Panc1 (cell line): ENCODE data around the gene CRELD2. TPM values are rescaled to one million over a fixed set of nuclear protein-coding genes. Genes with fewer than 3 reads are reported as not detected.
A peak's percentile ranks its signal among the peaks of the same experiment; 100 is the strongest.

Source experiments
- ATAC-seq: fragments of 200-7000 bp; cut with Tn5 transposase; 2 replicates; pipeline ENCODE4 v1.9.1; 2020; ENCODE audit warnings: mild to moderate bottlenecking, moderate library complexity
- BruUV-seq: library from RNA; stranded (reverse); fragments of 400-500 nt; replicated peaks from 2 replicates; lab custom pipeline; 2021; lab: Mats Ljungman, UMichigan
- CTCF ChIA-PET: fragments of 300-600 bp; sonication (Branson Sonifier 250); formaldehyde crosslinking; loops from one replicate; lab custom pipeline; 2022; ENCODE audit warnings: antibody characterized with exemption; lab: Charles Lee
- POLR2A ChIA-PET: fragments of 300-600 bp; sonication (Branson Sonifier 250); formaldehyde crosslinking; loops from one replicate; lab custom pipeline; 2022; ENCODE audit warnings: antibody characterized with exemption; lab: Charles Lee
- DNase-seq: peaks from one replicate; pipeline ENCODE4 v3.0.0-alpha.2; 2010; ENCODE audit warnings: low read depth, low spot score
- H3K27ac ChIP-seq: 2 replicates; pipeline ENCODE4 v1.5.1; 2011; ENCODE audit warnings: mild to moderate bottlenecking, low read length, inconsistent platforms
- H3K27me3 ChIP-seq: fragments of 200-500 bp; sonication (Bioruptor generic); 2 replicates; pipeline ENCODE4 v1.6.0; 2014; ENCODE audit warnings: low read length, inconsistent platforms; ENCODE audit not compliant: control insufficient read depth, insufficient read depth
- H3K36me3 ChIP-seq: fragments of 200-500 bp; sonication (Bioruptor generic); 2 replicates; pipeline ENCODE4 v1.5.1; 2014; ENCODE audit warnings: inconsistent platforms, mild to moderate bottlenecking, low read length, moderate library complexity; ENCODE audit not compliant: control insufficient read depth, insufficient read depth
- H3K4me1 ChIP-seq: 2 replicates; pipeline ENCODE4 v1.5.1; 2011; ENCODE audit warnings: inconsistent platforms, mild to moderate bottlenecking, low read length, moderate library complexity; ENCODE audit not compliant: control insufficient read depth, insufficient read depth
- H3K4me3 ChIP-seq, 2 experiments: 2 replicates each; pipeline ENCODE4 v1.5.1; 2011 to 2012; ENCODE audit warnings: low read depth in 2 of 2, low read length in 2 of 2, mild to moderate bottlenecking in 2 of 2, inconsistent platforms in 1 of 2, moderate library complexity in 1 of 2
- H3K9me3 ChIP-seq: fragments of 200-500 bp; sonication (Bioruptor generic); 2 replicates; pipeline ENCODE4 v1.5.1; 2014; ENCODE audit warnings: low read depth, mild to moderate bottlenecking, inconsistent platforms, low read length, moderate library complexity; ENCODE audit not compliant: control insufficient read depth, insufficient read depth
- POLR2AphosphoS5 ChIP-seq: IDR thresholded peaks from 2 replicates; pipeline ENCODE4 v1.6.1; 2012; ENCODE audit warnings: mild to moderate bottlenecking, low read depth, low read length, moderate library complexity
- SIN3A ChIP-seq: IDR thresholded peaks from 2 replicates; pipeline ENCODE4 v1.6.1; 2012; ENCODE audit warnings: low read depth, mild to moderate bottlenecking, low read length, moderate library complexity, borderline replicate concordance; ENCODE audit not compliant: insufficient read depth
- TCF7L2 ChIP-seq: IDR thresholded peaks from 2 replicates; pipeline ENCODE4 v1.6.1; 2011; ENCODE audit warnings: mild to moderate bottlenecking, low read depth, low read length, inconsistent platforms
- in situ Hi-C: cut with HindIII; loops from 2 replicates; pipeline ENCODE4 v1.10.0; 2016; ENCODE audit warnings: low sequenced_read_pairs, low pct_unique_long_range_greater_than_20kb
- intact Hi-C: fragments of 100-400 bp; cut with micrococcal nuclease; formaldehyde crosslinking; loops from one replicate; pipeline ENCODE4 v1.10.0; 2022; ENCODE audit not compliant: unreplicated experiment
- total RNA-seq: library from RNA; stranded (reverse); gene quantifications from one replicate; pipeline ENCODE4 v1.2.1, GENCODE V29; 2021; ENCODE audit not compliant: unreplicated experiment
- TF ChIP-seq, protein P1 (sequence below), 2 experiments: IDR thresholded peaks; 2 replicates each; pipeline ENCODE4 v1.6.1; 2011 to 2012; ENCODE audit warnings: low read depth in 2 of 2, control low read depth in 1 of 2, low read length in 1 of 2, mild to moderate bottlenecking in 1 of 2, moderate library complexity in 1 of 2; ENCODE audit not compliant: insufficient read depth in 1 of 2
- TF ChIP-seq, protein P2 (sequence below): fragments of 450-650 bp; IDR thresholded peaks from 2 replicates; pipeline ENCODE4 v1.5.1; 2017; ENCODE audit warnings: mild to moderate bottlenecking

Gene CRELD2
- total RNA-seq, 1 experiment from 2014 or later = 59.7 TPM

DNA sequence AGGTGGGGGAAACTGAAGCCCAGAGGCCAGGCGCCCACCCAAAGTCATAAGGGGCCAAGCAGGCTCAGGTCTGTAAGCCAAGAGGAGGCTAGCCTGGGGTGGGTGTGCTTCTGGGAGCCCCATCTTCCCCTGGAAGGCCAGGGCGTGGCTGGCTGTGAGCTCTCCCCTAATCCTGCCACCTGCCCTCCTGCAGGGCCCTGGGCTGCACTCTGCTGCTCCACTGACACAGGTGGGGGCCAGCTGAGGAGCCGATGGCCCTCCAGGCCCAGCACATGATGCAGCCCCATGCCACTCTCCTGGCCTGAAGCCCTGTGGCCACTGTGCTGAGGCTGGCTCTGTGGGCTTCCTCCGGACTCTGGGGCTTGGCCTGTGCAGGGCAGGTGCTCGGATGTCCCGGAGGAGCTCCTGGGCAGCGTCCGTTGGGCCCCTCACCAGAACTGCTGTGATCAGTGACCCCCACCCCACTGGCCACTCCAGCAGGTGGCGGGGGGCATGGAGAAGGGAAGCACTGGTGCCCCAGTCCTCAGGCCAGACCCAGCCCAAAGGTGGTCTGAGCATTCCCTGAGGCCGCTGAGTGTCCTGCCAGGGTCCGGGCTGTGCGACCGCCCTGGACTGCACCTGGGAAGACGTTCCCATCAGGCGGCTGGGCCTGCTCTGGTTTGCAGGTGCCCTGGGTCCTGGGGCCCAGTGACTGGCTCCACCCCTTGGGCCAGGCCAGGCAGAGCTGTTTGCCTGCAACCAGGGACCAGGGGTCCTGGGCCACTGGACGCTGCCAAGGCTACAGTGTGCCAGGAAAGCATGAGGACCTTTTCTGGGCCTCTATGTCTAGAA, 50.6 kb downstream of the CRELD2 start:
- intact Hi-C loops = no loop called here
- Histone ChIP-seq H3K27ac (no peak overlapping the region), H3K4me3 (no peak overlapping the region), H3K4me1 (peaks cover 56% of the 10 kb centered on the region), H3K27me3 (no peaks in the 10 kb centered on the region), H3K36me3 (no peaks in the 10 kb centered on the region), H3K9me3 (no peaks in the 10 kb centered on the region)
- ATAC-seq = no peak
- TF ChIP-seq POLR2AphosphoS5 = no peak
- TF ChIP-seq, protein P1, sequence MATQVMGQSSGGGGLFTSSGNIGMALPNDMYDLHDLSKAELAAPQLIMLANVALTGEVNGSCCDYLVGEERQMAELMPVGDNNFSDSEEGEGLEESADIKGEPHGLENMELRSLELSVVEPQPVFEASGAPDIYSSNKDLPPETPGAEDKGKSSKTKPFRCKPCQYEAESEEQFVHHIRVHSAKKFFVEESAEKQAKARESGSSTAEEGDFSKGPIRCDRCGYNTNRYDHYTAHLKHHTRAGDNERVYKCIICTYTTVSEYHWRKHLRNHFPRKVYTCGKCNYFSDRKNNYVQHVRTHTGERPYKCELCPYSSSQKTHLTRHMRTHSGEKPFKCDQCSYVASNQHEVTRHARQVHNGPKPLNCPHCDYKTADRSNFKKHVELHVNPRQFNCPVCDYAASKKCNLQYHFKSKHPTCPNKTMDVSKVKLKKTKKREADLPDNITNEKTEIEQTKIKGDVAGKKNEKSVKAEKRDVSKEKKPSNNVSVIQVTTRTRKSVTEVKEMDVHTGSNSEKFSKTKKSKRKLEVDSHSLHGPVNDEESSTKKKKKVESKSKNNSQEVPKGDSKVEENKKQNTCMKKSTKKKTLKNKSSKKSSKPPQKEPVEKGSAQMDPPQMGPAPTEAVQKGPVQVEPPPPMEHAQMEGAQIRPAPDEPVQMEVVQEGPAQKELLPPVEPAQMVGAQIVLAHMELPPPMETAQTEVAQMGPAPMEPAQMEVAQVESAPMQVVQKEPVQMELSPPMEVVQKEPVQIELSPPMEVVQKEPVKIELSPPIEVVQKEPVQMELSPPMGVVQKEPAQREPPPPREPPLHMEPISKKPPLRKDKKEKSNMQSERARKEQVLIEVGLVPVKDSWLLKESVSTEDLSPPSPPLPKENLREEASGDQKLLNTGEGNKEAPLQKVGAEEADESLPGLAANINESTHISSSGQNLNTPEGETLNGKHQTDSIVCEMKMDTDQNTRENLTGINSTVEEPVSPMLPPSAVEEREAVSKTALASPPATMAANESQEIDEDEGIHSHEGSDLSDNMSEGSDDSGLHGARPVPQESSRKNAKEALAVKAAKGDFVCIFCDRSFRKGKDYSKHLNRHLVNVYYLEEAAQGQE (IDR thresholded peaks at IDR 0.05; ENCODE audit: insufficient read depth in 1 of 2, low read depth in 2 of 2, low read length in 1 of 2) = no peak
- TF ChIP-seq, protein P2, sequence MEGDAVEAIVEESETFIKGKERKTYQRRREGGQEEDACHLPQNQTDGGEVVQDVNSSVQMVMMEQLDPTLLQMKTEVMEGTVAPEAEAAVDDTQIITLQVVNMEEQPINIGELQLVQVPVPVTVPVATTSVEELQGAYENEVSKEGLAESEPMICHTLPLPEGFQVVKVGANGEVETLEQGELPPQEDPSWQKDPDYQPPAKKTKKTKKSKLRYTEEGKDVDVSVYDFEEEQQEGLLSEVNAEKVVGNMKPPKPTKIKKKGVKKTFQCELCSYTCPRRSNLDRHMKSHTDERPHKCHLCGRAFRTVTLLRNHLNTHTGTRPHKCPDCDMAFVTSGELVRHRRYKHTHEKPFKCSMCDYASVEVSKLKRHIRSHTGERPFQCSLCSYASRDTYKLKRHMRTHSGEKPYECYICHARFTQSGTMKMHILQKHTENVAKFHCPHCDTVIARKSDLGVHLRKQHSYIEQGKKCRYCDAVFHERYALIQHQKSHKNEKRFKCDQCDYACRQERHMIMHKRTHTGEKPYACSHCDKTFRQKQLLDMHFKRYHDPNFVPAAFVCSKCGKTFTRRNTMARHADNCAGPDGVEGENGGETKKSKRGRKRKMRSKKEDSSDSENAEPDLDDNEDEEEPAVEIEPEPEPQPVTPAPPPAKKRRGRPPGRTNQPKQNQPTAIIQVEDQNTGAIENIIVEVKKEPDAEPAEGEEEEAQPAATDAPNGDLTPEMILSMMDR = no peak
- no peak for TF ChIP-seq SIN3A
- TF ChIP-seq TCF7L2 = no peak
- no peak for DNase-seq
- in situ Hi-C loops = no loop called here
- CTCF ChIA-PET = interaction anchor here (1.1 kb wide), 1 partner anchor 61 kb away, joined by 3 read pairs; no protein-coding TSS in a partner anchor
- POLR2A ChIA-PET = no interaction called here
- no TSS peak for BruUV-seq

DNA sequence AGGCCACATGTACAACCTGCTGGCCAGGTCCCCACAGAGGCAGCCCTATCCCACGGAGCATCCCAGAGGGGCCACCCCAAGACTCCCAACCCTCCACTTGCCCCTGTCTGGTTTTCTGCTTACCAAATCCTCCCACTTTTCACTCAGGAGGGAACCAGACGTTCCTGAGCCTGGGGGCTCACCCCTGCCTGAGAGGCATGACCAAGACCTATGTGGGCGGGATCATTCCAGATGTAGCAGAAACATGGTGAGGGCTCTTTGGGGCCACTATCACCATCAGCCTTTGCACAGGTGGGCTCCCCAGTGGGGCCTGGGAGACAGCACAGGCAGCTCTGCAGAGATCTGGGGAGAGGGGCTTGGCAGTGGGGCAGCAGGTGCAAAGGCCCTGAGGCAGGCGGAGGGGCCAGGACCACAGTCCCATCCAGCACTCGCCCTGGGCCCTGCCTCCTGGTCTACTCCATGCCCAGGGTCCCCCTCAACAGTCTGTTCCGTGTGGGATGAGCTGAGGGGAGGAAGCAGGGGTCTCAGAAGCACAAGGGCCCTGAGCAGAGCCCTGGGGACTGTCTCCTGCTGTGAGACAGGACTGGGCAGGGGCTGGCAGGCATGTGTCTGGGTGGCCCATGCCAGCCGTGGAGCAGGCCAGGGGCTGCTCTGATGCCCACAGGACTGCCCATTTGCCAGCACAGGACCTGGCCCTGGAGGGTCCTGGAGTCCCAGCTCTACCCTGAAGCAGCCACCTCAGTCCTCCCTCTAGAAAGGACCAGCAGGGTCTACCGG, 51.5 kb downstream of the CRELD2 start:
- intact Hi-C loops = no loop called here
- no peak for DNase-seq
- ATAC-seq = no peak
- no peaks in the 10 kb centered on the region for H3K27me3 ChIP-seq
- H3K27ac ChIP-seq = peak overlapping the region; percentile 71
- no peaks in the 10 kb centered on the region for H3K36me3 ChIP-seq
- BruUV-seq = no TSS peak
- in situ Hi-C loops = no loop called here
- no peaks in the 10 kb centered on the region for H3K9me3 ChIP-seq
- no peak overlapping the region for H3K4me3 ChIP-seq
- H3K4me1 ChIP-seq = peaks cover 47% of the 10 kb centered on the region
- CTCF ChIA-PET = interaction anchor here (1.1 kb wide), 1 partner anchor 60 kb away, joined by 3 read pairs; no protein-coding TSS in a partner anchor
- POLR2A ChIA-PET = no interaction called here
- TF ChIP-seq, protein P2 = no peak
- TF ChIP-seq, protein P1 (IDR thresholded peaks at IDR 0.05; ENCODE audit: insufficient read depth in 1 of 2, low read depth in 2 of 2, low read length in 1 of 2) = no peak
- TF ChIP-seq SIN3A = no peak
- TF ChIP-seq POLR2AphosphoS5 = no peak
- no peak for TF ChIP-seq TCF7L2
